ENCODE measurements around the gene PLA2G5. TPM values are rescaled to one million over a fixed set of nuclear protein-coding genes. Genes with fewer than 3 reads are reported as not detected.

PLA2G5 gene
- total RNA-seq, 4 donors from 2014 or later: 0.97 to 6.7 (median 2.3) TPM; not detected in 1

DNA sequence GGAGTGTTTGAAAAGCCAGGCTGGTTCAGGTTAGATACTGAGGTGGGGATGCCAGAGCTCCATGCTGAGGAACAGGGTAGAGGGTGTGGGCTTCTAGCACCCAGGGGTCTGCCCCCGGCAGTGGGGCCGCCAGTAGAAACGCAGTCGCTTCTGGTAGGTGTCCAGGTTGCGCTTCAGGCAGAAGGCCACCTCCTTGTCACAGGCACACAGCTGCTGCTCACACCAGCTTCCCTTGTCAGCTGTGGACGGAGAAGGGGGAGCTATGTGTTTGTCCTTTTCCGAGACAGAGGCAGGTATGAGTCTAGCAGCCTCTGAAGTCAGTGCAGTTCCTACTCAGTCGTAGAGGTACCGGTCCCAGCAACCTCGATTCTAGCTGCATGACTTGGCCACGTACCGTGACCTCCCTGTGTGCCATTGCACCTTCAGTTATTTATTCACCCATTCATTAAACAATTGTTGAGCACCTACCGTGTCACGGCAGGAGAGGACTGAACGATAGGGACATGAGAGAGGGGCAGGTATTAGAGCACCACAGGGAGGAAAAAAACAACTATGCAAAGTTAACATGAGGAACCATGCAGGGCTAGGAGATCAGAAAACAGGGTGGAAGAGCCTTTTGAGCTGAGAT, 44.1 kb downstream of the PLA2G5 start:
- no peak overlapping the region for H3K4me3 ChIP-seq
- H3K4me1 ChIP-seq: peaks cover 0 to 8% (median 2%) of the 10 kb centered on the region in 3 donors
- TF ChIP-seq CTCF (IDR thresholded peaks at IDR 0.05) (no peak), POLR2A (IDR thresholded peaks at IDR 0.05) (no peak)
- H3K27me3 ChIP-seq: peaks cover 0 to 22% (median 0%) of the 10 kb centered on the region in 4 donors
- H3K27ac ChIP-seq: no peak overlapping the region
- WGBS, 2 donors: 37 to 69% methylated on average over 3 to 9 of the region's 15 CpGs
- no peak for DNase-seq
- H3K36me3 ChIP-seq: no peaks in the 10 kb centered on the region
- intact Hi-C loops (cut with DNase I): no loop called here
- no peaks in the 10 kb centered on the region for H3K9me3 ChIP-seq

DNA sequence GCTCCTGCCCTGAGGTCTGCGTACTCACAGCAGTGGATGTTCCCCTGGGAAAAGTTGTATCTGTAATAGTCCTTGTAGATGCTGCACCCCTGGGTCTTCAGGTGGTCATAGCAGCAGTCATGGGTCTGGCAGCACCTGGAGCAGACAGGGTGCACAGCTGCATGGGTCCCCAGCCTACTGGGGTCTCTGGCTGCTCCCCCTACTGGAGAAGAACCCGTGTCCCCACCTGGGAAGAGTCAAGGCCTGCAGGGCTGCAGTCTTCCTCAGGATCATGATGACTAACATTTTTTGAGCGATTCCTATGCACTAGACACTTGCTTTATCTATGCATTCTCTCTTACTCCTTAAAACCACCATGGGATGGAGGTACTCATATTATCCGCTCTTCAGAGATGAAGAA, 45.5 kb downstream of the PLA2G5 start:
- H3K27me3 ChIP-seq: peaks cover 0 to 22% (median 0%) of the 10 kb centered on the region in 4 donors

DNA sequence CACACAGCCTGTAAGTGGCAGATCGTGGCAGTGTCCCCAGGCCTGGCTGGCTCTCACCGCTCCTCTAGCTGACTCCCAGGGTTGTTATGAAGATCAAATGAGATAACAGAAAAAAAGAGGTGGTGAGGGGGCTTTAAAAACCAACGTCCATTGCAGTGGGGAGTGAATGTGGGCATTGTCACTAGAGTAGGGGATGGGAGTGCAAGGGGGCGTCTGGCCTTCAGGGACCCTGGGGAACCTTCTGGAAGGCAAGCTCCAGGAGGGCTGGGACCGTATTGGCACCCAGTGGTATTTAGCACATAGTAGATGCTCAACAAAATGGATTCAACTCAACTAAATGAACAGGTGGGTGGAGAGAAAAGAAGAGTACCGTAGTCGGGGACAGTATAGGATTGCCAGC, 45.9 kb downstream of the PLA2G5 start:
- Histone ChIP-seq H3K36me3 (no peaks in the 10 kb centered on the region), H3K4me3 (no peak overlapping the region), H3K4me1 (peaks cover 0 to 3% (median 0%) of the 10 kb centered on the region in 3 donors), H3K27me3 (peaks cover 0 to 23% (median 0%) of the 10 kb centered on the region in 4 donors), H3K9me3 (no peaks in the 10 kb centered on the region), H3K27ac (no peak overlapping the region)
- intact Hi-C loops (cut with DNase I): no loop called here
- TF ChIP-seq CTCF (IDR thresholded peaks at IDR 0.05) (no peak), POLR2A (IDR thresholded peaks at IDR 0.05) (no peak)
- 79% methylated on average over 7 of the region's 7 CpGs for WGBS, 2 donors
- no peak for DNase-seq

More for the DNA sequence above, 45.5 kb downstream of the PLA2G5 start:
- Histone ChIP-seq H3K4me3 (no peak overlapping the region), H3K4me1 (peaks cover 0 to 8% (median 2%) of the 10 kb centered on the region in 3 donors), H3K9me3 (no peaks in the 10 kb centered on the region), H3K27ac (no peak overlapping the region), H3K36me3 (no peaks in the 10 kb centered on the region)
- WGBS, 2 donors: 79 to 80% methylated on average over 4 of the region's 4 CpGs
- TF ChIP-seq CTCF (IDR thresholded peaks at IDR 0.05) (no peak), POLR2A (IDR thresholded peaks at IDR 0.05) (no peak)
- intact Hi-C loops (cut with DNase I): no loop called here
- no peak for DNase-seq

DNA sequence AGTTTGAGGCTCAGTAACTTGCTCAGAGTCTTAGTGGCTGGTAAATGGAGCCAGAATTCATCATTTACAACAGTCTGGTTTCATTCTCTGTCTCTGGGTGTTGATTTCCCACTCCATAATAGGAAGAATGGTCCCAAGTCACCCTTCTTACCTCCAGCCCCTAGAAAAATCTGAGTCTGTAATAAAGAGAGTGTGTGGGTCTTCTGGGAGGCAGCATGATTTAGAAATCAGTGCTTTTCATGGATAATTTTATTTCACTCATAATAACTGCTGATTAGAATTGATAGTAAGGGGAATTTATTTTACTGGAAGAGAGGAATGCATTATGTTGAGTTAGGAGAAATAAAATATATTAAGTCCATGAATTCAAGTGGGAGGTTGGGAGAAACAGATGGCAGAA, 47.2 kb downstream of the PLA2G5 start:
- Histone ChIP-seq H3K27ac (no peak overlapping the region), H3K4me1 (no peaks in the 10 kb centered on the region), H3K9me3 (no peaks in the 10 kb centered on the region), H3K4me3 (no peak overlapping the region), H3K27me3 (peaks cover 0 to 37% (median 0%) of the 10 kb centered on the region in 4 donors), H3K36me3 (no peaks in the 10 kb centered on the region)
- no peak for DNase-seq
- intact Hi-C loops (cut with DNase I): no loop called here
- no peak for TF ChIP-seq POLR2A (IDR thresholded peaks at IDR 0.05)
- TF ChIP-seq CTCF (IDR thresholded peaks at IDR 0.05): no peak

DNA sequence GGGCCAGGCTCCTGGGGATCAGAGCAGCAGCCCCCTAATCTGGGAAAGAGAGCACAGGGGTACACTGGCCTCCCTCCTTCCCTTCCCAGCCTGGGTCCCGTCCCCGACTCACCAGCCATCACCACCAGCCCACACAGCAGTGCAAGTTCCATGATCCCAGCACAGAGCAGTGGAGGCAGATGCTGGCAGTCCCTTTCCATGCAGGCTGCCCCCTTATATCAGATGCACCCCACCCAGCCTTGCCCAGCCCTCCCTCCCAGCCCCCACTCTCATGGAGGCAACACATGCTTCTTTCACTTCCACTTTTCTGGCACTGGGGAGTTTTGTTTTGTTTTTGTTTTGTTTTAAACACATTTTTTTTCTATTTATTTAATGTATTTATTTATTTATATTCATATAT, 49.4 kb downstream of the PLA2G5 start, which contains the start of gene PLA2G2D:
Gene PLA2G2D, minus strand, starts transcription at position 190 of the 400 bp plus-strand sequence. Its CDS starts 38 bp downstream, at position 152.
- intact Hi-C loops (cut with DNase I): no loop called here
- H3K9me3 ChIP-seq: no peaks in the 10 kb centered on the region
- H3K27ac ChIP-seq: no peak within 1 kb of the TSS
- H3K27me3 ChIP-seq: peaks cover 0 to 22% (median 0%) of the 10 kb centered on the region in 4 donors
- WGBS, 2 donors: 67 to 100% methylated on average over 1 of the region's 2 CpGs
- H3K36me3 ChIP-seq: no peaks in the 10 kb centered on the region
- DNase-seq: no peak
- no peak for TF ChIP-seq POLR2A (IDR thresholded peaks at IDR 0.05)
- no peak for TF ChIP-seq CTCF (IDR thresholded peaks at IDR 0.05)
- peaks cover 3 to 6% (median 3%) of the 10 kb centered on the region in 3 donors for H3K4me1 ChIP-seq
- no peak within 1 kb of the TSS for H3K4me3 ChIP-seq
